Kasumi-1 (cell line): ENCODE results near the gene ADORA1.

Experiments used
- DNase-seq, 2 experiments: peaks; one replicate each; lab custom pipeline; 2025; lab: John Stamatoyannopoulos, UW

The ADORA1 gene

GRCh38 chr1:203158423-203158822 lies 30.9 kb downstream of the ADORA1 start:
- no peak for DNase-seq

DNA sequence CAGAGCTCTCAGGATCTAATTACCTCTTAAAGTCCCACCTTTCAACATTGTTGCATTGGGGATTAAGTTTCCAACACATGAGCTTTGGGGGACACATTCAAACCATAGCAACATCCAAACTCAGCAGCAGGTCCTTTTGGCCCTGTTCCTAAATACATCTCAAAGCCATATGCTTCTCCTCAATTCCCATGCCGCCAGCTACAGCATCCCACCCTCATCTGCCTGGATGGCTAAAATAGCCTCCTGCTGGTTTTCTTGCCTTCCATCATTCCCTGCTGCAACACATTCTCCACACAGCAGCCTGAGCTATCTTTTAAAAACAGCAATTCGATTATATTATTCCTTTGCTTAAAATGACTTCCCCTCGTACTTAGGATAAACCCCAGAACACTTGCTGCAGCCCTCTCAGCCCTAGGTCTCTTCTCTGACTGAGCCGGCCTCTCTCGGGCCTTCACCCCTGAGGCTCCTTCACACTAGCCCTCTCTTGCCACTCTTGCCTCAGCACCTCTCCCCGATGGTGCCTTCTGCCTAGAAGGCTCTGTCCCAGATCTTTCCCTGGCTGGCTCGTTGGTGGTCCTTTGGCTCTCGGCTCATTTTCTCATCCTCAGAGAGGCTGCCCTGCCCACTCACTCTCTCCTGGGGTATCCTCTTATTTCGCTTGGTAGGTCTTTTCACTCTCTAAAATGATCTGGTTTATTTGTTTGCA lies 31.6 kb downstream of the ADORA1 start:
- no peak for DNase-seq

DNA sequence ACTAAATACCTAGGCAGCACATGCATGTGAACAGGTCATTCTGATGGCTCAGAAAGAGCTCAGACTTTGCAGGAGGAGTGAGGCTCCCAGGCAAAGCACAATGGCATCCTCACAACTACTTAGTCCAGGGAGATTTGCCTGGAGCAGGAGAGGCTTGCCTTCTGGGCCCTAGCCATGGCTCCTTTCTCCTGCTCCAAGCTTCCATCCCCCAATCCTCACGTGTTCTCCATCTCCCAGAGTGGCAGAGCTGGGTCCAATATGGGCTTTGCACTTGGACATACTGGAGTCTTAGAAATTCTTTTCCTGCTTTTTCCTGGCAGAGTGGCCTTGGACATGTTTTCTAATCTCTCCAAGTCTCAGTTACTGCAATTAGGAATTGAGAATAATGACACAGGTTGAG lies 32.3 kb downstream of the ADORA1 start:
- DNase-seq = no peak

DNA sequence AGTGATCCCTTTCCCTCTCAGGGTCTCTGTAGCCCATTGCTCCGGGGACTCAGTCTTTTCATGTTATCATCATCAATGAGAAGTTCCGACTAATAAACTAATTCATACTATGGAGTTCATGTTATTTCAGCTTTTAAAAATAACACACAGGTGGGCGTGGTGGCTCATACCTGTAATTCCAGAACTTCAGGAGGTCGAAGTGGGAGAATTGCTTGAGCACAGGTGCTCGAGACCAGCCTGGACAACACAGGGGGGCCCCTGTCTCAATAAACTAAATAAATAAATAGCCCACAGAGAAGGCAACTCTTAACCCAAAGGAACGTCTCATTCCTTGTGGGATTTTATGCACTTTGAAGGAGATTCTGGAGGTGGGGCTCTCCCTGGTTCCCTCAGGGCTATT lies 33.6 kb downstream of the ADORA1 start:
- DNase-seq = no peak

- no peak for DNase-seq
These were observed 34.2 kb downstream of the ADORA1 start for GRCh38 chr1:203161703-203162102.

GRCh38 chr1:203162403-203162802 lies 34.9 kb downstream of the ADORA1 start:
- DNase-seq = no peak

GRCh38 chr1:203163891-203164635 lies 36.5 kb downstream of the ADORA1 start:
- DNase-seq = no peak

GRCh38 chr1:203165101-203165799 lies 37.7 kb downstream of the ADORA1 start:
- no peak for DNase-seq

GRCh38 chr1:203165800-203166161 lies 38.3 kb downstream of the ADORA1 start:
- no peak for DNase-seq

GRCh38 chr1:203166192-203166940 lies 38.8 kb downstream of the ADORA1 start:
- DNase-seq = no peak

- no peak for DNase-seq
These were observed 39.7 kb downstream of the ADORA1 start for GRCh38 chr1:203167026-203167912.

GRCh38 chr1:203167913-203168200 lies 40.3 kb downstream of the ADORA1 start:
- no peak for DNase-seq

GRCh38 chr1:203168256-203168786 lies 40.8 kb downstream of the ADORA1 start:
- no peak for DNase-seq

GRCh38 chr1:203168991-203169390 lies 41.5 kb downstream of the ADORA1 start:
- DNase-seq = no peak

GRCh38 chr1:203169770-203170520 lies 42.4 kb downstream of the ADORA1 start:
- DNase-seq = no peak

DNA sequence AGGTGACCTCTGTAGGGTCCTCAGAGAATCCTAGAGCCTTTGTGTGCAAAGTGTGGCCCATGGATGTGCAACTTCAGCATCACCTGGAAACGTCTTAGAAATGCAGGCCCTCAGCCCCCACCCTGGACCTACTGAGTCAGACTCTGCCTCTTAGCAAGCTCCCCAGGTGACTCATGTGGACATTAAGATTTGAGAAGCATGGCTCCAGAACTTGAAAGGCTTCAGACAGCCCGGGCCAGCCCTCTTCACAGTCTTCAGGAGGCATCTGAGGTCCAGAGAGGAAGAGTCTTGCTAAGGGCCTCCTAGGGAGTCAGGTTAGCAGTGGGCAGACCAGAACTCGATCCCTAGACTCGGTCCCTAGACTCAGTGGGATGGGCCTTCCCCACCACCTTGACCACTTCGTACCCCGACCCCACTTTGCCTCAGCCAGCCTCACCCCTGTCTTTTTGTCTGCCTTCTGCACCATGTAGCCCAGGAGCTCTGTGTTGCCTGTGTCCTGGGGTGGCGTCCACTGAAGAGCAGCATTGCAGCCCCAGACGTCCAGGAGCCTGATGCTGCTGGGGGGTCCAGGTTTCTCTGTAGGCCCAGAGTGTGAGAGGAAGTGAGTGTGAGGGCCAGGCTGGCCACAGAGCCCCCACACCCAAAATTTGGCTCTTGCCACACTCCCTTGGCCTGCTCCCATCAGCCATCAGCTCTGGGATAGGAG lies 43.3 kb downstream of the ADORA1 start:
- no peak for DNase-seq

- DNase-seq = no peak
These were observed 44.0 kb downstream of the ADORA1 start for GRCh38 chr1:203171341-203172183.

DNA sequence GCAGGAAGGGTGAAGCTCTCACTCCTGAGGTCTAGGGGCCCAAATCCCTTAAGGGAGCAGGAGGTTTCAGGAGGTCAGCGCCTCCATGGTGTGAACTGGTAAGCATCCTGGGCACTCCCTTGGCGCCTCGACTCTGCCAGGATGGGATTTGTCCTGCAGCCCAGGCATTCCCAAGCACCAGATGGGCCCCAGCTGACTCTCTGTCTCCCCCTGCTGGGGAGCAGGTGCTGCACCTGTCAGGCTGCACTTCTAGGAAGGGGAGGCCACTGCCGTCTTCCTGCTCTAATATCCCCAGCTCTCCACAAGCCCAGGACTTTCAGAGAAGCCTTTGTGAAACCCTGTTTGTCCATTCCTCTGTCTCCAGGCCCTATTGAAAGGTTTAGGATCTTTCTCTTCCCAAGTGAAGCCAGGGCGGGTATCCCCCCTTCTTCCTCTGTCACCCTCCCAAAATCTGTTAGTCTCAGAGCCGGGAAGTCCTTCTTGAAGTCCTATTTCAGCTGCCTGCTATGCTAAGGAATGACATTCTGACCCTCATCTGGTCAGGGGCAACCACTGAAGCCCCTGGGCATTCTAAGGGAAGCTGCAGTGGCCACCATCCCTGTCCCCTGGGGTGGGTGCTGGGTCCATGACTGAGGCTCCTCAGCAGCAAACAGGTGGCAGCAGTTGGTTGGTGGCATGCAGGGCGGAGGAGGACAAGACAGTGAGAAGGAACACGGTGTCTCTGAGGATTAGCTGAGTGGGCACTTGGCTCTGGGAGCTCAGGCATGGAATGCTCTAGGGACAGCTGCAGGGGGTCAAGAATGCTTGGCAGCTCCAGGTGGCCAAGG lies 44.9 kb downstream of the ADORA1 start:
- peak; percentile 38 to 40 for DNase-seq
